Transverse colon (tissue), 4 donors: ENCODE measurements around the gene MS4A6E. TPM values are rescaled to one million over a fixed set of nuclear protein-coding genes. Genes with fewer than 3 reads are reported as not detected.
"Not testable (repeated sequence)": the region's sequence is repeated elsewhere in the genome, so short reads cannot be mapped to it uniquely, and the experiment has no call there.

Source experiments
- DNase-seq: peaks from one replicate; pipeline ENCODE4 v3.0.0-alpha.2; 2019
- H3K27ac ChIP-seq, 4 donors: fragments of 200-600 bp; sonication (generic); 2 replicates each; pipeline ENCODE4 v1.5.1; 2016 to 2018; ENCODE audit warnings: inconsistent platforms in 4 of 4
- H3K27me3 ChIP-seq: fragments of 200-600 bp; sonication (generic); 2 replicates; pipeline ENCODE4 v1.5.1; 2017; ENCODE audit warnings: inconsistent platforms
- H3K36me3 ChIP-seq, 4 donors: fragments of 200-600 bp; sonication (generic); 2 replicates each; pipeline ENCODE4 v1.5.1; 2017 to 2019; ENCODE audit warnings: inconsistent platforms in 4 of 4
- H3K4me1 ChIP-seq, 4 donors: fragments of 200-600 bp; sonication (generic); 2 replicates each; pipeline ENCODE4 v1.5.1; 2017 to 2020; ENCODE audit warnings: inconsistent platforms in 4 of 4
- H3K4me3 ChIP-seq, 4 donors: fragments of 200-600 bp; sonication (generic); 1 replicate in 1 of 4; 2 replicates in 3 of 4; pipeline versions ENCODE4 v1.5.1 to v1.6.1; 2017 to 2019; ENCODE audit warnings: inconsistent platforms in 4 of 4
- H3K9me3 ChIP-seq, 2 donors: fragments of 200-600 bp; sonication (generic); 2 replicates each; pipeline ENCODE4 v1.5.1; 2017 to 2019; ENCODE audit warnings: inconsistent platforms in 2 of 2
- EP300 ChIP-seq: sonication (generic); formaldehyde crosslinking; IDR thresholded peaks from one replicate; pipeline ENCODE4 v1.6.1; 2017; ENCODE audit warnings: antibody characterized with exemption, low read depth
- POLR2A ChIP-seq: fragments of 450-650 bp; IDR thresholded peaks from one replicate; pipeline ENCODE4 v1.6.1; 2016; ENCODE audit warnings: antibody characterized with exemption, mild to moderate bottlenecking, moderate library complexity
- POLR2AphosphoS5 ChIP-seq, 3 donors: sonication (generic); formaldehyde crosslinking; IDR thresholded peaks; one replicate each; pipeline ENCODE4 v1.6.1; 2016; ENCODE audit warnings: antibody characterized with exemption in 3 of 3
- WGBS, 2 donors: methylation state at CpG; one replicate each; pipeline ENCODE4 v1.1.5; 2018; ENCODE audit warnings: low coverage in 1 of 2; 5-methylcytosine and 5-hydroxymethylcytosine counted together
- in situ Hi-C, 4 donors: fragments of 200-750 bp; cut with MboI; loops; one replicate each; pipeline versions ENCODE4 v1.15.0 to v1.15.1; 2017; ENCODE audit warnings: low sequenced_read_pairs in 3 of 4, low pct_ligation_motif_present in 1 of 4, low pct_unique_long_range_greater_than_20kb in 1 of 4
- intact Hi-C: fragments of 100-400 bp; cut with DNase I; formaldehyde crosslinking; loops from one replicate; pipeline ENCODE4 v1.15.1; 2023; ENCODE audit warnings: low total_unique reads
- total RNA-seq, 4 donors: library from RNA; depleted of rRNA; stranded (reverse); fragments of >200 nt; gene quantifications; one replicate each; pipeline ENCODE4 v1.1.0, GENCODE V29; 2016
- TF ChIP-seq, protein P1 (sequence below), 5 experiments: fragments of 200-600 bp in 3 of 5; fragments of 450-650 bp in 2 of 5; sonication (generic) in 3 of 5; IDR thresholded peaks; 1 replicate in 2 of 5; 2 replicates in 3 of 5; pipeline ENCODE4 v1.5.1; 2016 to 2017; ENCODE audit warnings: antibody characterized with exemption in 5 of 5, inconsistent platforms in 3 of 5, mild to moderate bottlenecking in 2 of 5, moderate library complexity in 1 of 5

MS4A6E gene, protein sequence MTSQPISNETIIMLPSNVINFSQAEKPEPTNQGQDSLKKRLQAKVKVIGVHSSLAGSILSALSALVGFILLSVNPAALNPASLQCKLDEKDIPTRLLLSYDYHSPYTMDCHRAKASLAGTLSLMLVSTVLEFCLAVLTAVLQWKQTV
- total RNA-seq = not detected

DNA sequence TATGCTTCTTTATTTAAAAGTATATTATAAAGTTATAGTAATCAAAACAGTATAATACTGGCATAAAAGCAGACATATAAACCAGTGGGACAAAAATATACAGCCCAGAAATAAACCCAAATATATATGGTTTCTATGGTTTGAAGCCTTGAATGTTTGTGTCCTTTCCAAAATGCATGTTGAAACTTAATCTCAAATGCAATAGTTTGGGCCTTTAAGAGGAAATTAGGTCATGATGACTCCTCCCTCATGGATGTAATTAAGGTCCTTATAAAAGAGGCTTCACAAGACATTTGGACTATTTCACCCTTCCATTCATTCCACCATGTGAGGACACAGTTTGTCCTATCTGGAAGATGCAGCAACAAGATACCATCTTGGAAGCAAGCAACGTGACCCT lies at the start of gene MS4A6E:
MS4A6E (plus strand) TSS at position 301 of the 400 bp plus-strand sequence. CDS start 7,641 bp downstream, outside the sequence.
- no peaks in the 10 kb centered on the region for H3K27me3 ChIP-seq
- intact Hi-C loops = no loop called here
- H3K27ac ChIP-seq = no peak within 1 kb of the TSS
- no peak for DNase-seq
- peaks cover 0 to 3% of the 10 kb centered on the region in 2 donors for H3K9me3 ChIP-seq
- TF ChIP-seq POLR2AphosphoS5 (IDR thresholded peaks at IDR 0.05) (no peak), EP300 (no peak), POLR2A (no peak)
- TF ChIP-seq, protein P1, sequence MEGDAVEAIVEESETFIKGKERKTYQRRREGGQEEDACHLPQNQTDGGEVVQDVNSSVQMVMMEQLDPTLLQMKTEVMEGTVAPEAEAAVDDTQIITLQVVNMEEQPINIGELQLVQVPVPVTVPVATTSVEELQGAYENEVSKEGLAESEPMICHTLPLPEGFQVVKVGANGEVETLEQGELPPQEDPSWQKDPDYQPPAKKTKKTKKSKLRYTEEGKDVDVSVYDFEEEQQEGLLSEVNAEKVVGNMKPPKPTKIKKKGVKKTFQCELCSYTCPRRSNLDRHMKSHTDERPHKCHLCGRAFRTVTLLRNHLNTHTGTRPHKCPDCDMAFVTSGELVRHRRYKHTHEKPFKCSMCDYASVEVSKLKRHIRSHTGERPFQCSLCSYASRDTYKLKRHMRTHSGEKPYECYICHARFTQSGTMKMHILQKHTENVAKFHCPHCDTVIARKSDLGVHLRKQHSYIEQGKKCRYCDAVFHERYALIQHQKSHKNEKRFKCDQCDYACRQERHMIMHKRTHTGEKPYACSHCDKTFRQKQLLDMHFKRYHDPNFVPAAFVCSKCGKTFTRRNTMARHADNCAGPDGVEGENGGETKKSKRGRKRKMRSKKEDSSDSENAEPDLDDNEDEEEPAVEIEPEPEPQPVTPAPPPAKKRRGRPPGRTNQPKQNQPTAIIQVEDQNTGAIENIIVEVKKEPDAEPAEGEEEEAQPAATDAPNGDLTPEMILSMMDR (IDR thresholded peaks at IDR 0.05) = no peak
- H3K4me3 ChIP-seq = no peak within 1 kb of the TSS
- 32 to 73% methylated on average over 1 of the region's 1 CpG for WGBS, 2 donors
- no peaks in the 10 kb centered on the region for H3K36me3 ChIP-seq
- in situ Hi-C loops = no loop called here
- no peaks in the 10 kb centered on the region for H3K4me1 ChIP-seq

DNA sequence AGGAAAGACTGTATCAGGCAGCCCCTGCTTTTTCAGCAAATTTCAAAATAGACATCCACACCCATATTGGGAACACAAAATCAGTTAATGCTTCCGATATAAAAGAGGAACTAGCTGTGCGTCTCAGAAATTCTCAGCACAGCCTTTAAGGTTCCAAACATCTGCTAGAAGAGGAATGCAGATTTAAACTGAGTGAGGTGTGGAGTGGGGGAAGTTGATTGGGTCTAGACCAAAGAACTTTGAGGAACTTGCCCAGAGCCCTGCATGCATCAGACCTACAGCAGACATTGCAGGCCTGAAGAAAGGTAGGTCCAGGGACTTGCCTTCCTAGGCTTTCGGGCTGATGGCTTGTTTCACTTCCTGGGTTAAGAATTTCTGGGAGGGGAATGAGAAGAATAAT lies 46.6 kb upstream of the MS4A6E start, which contains the start of gene MS4A4A:
MS4A4A (plus strand) TSS at position 255 of the 400 bp plus-strand sequence; CDS start at position 265, 10 bp downstream.
- Histone ChIP-seq H3K27me3 (no peaks in the 10 kb centered on the region), H3K9me3 (no peaks in the 10 kb centered on the region), H3K4me1 (no peaks in the 10 kb centered on the region), H3K4me3 (peak within 1 kb of the TSS in 1 of 4 donors; percentile 9), H3K27ac (peak within 1 kb of the TSS in 3 of 4 donors; percentile 21 to 55 (median 28)), H3K36me3 (no peaks in the 10 kb centered on the region)
- intact Hi-C loops = no loop called here
- 87 to 88% methylated on average over 3 of the region's 3 CpGs for WGBS, 2 donors
- DNase-seq = peak; percentile 21
- TF ChIP-seq POLR2AphosphoS5 (IDR thresholded peaks at IDR 0.05) (peak in 1 of 3 donors; percentile 50), EP300 (no peak), POLR2A (peak; percentile 33)
- TF ChIP-seq, protein P1 (IDR thresholded peaks at IDR 0.05) = no peak
- in situ Hi-C loops = no loop called here

DNA sequence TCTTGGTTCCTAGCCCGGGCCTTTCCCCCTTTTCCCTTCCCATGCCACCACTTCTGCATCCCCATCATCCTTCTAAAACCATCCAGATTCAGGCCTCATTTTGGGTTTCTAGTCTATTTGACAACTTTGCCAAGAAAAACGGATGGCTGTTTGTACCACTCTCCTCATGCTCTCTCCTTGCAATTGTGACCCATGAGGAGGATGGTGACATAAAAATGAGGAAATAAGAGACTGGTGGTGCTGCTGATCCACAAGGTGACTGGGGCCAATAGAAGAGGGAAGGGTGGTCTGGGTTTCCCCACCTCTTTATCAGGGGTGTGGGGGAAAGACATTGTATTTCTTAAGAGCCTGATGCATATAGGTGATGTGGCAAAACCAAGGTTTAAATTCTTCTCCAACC lies 45.6 kb upstream of the MS4A6E start:
- H3K27ac ChIP-seq = peak overlapping the region in 3 of 4 donors; percentile 21 to 55 (median 28)
- no peak overlapping the region for H3K4me3 ChIP-seq
- WGBS, 2 donors = 26 to 77% methylated on average over 2 of the region's 2 CpGs
- H3K27me3 ChIP-seq = no peaks in the 10 kb centered on the region
- DNase-seq = no peak
- TF ChIP-seq POLR2A = peak; percentile 18
- TF ChIP-seq, protein P1 (IDR thresholded peaks at IDR 0.05) = no peak
- intact Hi-C loops (no loop called here), in situ Hi-C loops (no loop called here)
- no peaks in the 10 kb centered on the region for H3K36me3 ChIP-seq
- no peaks in the 10 kb centered on the region for H3K4me1 ChIP-seq
- H3K9me3 ChIP-seq = no peaks in the 10 kb centered on the region

DNA sequence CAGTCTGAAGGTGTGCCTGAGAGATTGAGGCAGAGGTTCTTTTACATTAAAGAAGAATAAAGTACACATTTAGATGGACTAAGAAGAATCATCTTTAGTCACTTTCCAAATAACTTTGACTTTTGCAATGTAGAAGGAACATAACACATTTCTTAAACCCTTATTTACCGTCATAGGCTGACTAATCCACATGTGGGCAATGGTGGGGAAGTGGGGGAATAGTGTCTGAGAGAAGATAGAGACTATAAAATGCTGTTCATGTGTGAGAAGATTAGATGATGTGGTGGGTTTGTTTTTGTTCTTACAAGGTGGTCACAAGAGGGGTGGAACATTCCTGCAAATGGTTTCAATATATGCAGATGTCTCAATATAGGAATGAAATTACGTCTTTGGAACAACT lies 44.8 kb upstream of the MS4A6E start:
- in situ Hi-C loops = no loop called here
- WGBS, 2 donors = 75 to 85% methylated on average over 2 of the region's 2 CpGs
- intact Hi-C loops = no loop called here
- Histone ChIP-seq H3K27ac (peak overlapping the region in 1 of 4 donors; percentile 55), H3K4me1 (no peaks in the 10 kb centered on the region), H3K36me3 (no peaks in the 10 kb centered on the region), H3K9me3 (no peaks in the 10 kb centered on the region), H3K27me3 (no peaks in the 10 kb centered on the region), H3K4me3 (peak overlapping the region in 1 of 4 donors; percentile 14)
- TF ChIP-seq POLR2A = no peak
- TF ChIP-seq EP300 = no peak
- TF ChIP-seq POLR2AphosphoS5 (IDR thresholded peaks at IDR 0.05) = no peak
- TF ChIP-seq, protein P1 (IDR thresholded peaks at IDR 0.05) = no peak
- no peak for DNase-seq

DNA sequence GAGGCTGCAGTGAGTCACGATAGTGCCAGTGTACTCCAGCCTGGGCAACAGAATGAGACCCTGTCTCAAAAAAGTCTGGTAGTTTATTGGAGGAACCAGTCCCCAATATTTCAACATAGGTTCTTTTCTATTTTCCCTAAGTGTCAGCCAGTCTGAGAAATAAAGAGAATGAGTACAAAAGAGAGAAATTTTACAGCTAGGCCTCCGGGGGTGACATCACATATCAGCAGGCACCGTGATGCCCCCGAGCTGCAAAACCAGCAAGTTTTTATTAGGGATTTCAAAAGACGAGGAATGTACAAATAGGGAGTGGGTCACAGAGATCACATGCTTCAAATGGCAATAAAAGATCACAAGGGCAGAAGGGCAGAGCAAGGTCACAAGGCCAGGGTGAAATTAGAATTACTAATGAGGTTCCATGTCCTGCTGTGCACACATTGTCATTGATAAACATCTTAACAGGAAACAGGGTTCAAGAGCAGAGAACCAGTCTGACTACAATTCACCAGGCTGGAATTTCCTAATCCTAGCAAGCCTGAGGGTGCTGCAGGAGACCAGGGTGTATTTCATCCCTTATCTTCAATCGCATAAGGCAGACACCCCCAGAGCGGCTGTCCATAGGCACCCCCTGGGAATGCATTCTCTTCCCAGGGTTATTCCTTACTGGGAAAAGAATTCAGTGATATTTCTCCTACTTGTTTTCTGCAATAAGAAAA lies 41.5 kb upstream of the MS4A6E start:
- H3K36me3 ChIP-seq, DNase-seq, in situ Hi-C loops, H3K4me3 ChIP-seq, intact Hi-C loops, H3K27ac ChIP-seq, H3K27me3 ChIP-seq, H3K4me1 ChIP-seq, H3K9me3 ChIP-seq: not testable (repeated sequence)
- WGBS, 2 donors = 60% methylated on average over 5 to 7 of the region's 7 CpGs
